IMR-90 (cell line): ENCODE data around the gene PAXX.

Source experiments
- BHLHE40 ChIP-seq: fragments of 150-350 bp; IDR thresholded peaks from 2 replicates; pipeline ENCODE4 v1.6.1; 2016; ENCODE audit warnings: mild to moderate bottlenecking, low read depth, low read length
- CEBPB ChIP-seq: IDR thresholded peaks from 2 replicates; pipeline ENCODE4 v1.6.1; 2012; ENCODE audit warnings: low read depth, low read length, improper control_type of control experiment
- CHD1 ChIP-seq: IDR thresholded peaks from 2 replicates; pipeline ENCODE4 v1.6.1; 2012; ENCODE audit warnings: low read depth, low read length, improper control_type of control experiment
- CTCF ChIP-seq: conservative IDR thresholded peaks from 2 replicates; pipeline ENCODE4 v1.5.1; 2012; ENCODE audit warnings: mild to moderate bottlenecking, low read depth, low read length, improper control_type of control experiment
- MAZ ChIP-seq: IDR thresholded peaks from 2 replicates; pipeline ENCODE4 v1.6.1; 2012; ENCODE audit warnings: low read depth, mild to moderate bottlenecking, low read length, improper control_type of control experiment, moderate library complexity, borderline replicate concordance
- MXI1 ChIP-seq: IDR thresholded peaks from 2 replicates; pipeline ENCODE4 v1.6.1; 2012; ENCODE audit warnings: low read depth, mild to moderate bottlenecking, low read length, moderate library complexity, borderline replicate concordance
- POLR2A ChIP-seq: IDR thresholded peaks from 2 replicates; pipeline ENCODE4 v1.6.1; 2012; ENCODE audit warnings: mild to moderate bottlenecking, low read depth, low read length
- RAD21 ChIP-seq: IDR thresholded peaks from 2 replicates; pipeline ENCODE4 v1.6.1; 2012; ENCODE audit warnings: low read length, improper control_type of control experiment
- RCOR1 ChIP-seq: IDR thresholded peaks from 2 replicates; pipeline ENCODE4 v1.6.1; 2012; ENCODE audit warnings: mild to moderate bottlenecking, low read length, improper control_type of control experiment; ENCODE audit not compliant: insufficient replicate concordance
- RFX5 ChIP-seq: IDR thresholded peaks from 2 replicates; pipeline ENCODE4 v1.8.0; 2012; ENCODE audit warnings: low read depth, mild to moderate bottlenecking, low read length, moderate library complexity
- SMC3 ChIP-seq: fragments of 150-350 bp; IDR thresholded peaks from 2 replicates; pipeline ENCODE4 v1.6.1; 2016; ENCODE audit warnings: low read depth, mild to moderate bottlenecking, antibody characterized with exemption, low read length, moderate library complexity
- TF ChIP-seq, protein P1 (sequence below): fragments of 150-350 bp; IDR thresholded peaks from 2 replicates; pipeline ENCODE4 v1.6.1; 2017; ENCODE audit warnings: mild to moderate bottlenecking, antibody characterized with exemption, low read length, low read depth

GRCh38 chr9:136960212-136960937 is 31.8 kb upstream of the PAXX start:
- TF ChIP-seq CTCF (no peak), CEBPB (no peak), POLR2A (no peak), RAD21 (no peak), RFX5 (no peak), BHLHE40 (no peak), MXI1 (no peak), MAZ (no peak), SMC3 (no peak), CHD1 (no peak), RCOR1 (no peak)
- TF ChIP-seq, protein P1, sequence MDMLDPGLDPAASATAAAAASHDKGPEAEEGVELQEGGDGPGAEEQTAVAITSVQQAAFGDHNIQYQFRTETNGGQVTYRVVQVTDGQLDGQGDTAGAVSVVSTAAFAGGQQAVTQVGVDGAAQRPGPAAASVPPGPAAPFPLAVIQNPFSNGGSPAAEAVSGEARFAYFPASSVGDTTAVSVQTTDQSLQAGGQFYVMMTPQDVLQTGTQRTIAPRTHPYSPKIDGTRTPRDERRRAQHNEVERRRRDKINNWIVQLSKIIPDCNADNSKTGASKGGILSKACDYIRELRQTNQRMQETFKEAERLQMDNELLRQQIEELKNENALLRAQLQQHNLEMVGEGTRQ = no peak
